ENCODE data around the gene CLK3. TPM values are rescaled to one million over a fixed set of nuclear protein-coding genes. Genes with fewer than 3 reads are reported as not detected.

The CLK3 gene
- total and polyA plus RNA-seq, 2 of the 13 experiments (the other 11 are each of a cell fraction or from before 2014, with no cell fraction given), result 41.5 to 82.0 TPM

- TF ChIP-seq HDAC1 (CRISPR knock-in tag; IDR thresholded peaks at IDR 0.05), result peak; percentile 98
- no peak for TF ChIP-seq ZMYM3 (CRISPR knock-in tag; IDR thresholded peaks at IDR 0.05)
- TF ChIP-seq ATRX (CRISPR knock-in tag; IDR thresholded peaks at IDR 0.05; ENCODE audit: borderline replicate concordance), result no peak
- TF ChIP-seq STAT5B (CRISPR knock-in tag; IDR thresholded peaks at IDR 0.05), result no peak
- no peak for TF ChIP-seq NFIB (CRISPR knock-in tag; IDR thresholded peaks at IDR 0.05; ENCODE audit: borderline replicate concordance)
- no peak for TF ChIP-seq HDAC6 (IDR thresholded peaks at IDR 0.05; ENCODE audit: low read depth, low read length)
- no peak for TF ChIP-seq CEBPZ (IDR thresholded peaks at IDR 0.05; ENCODE audit: low read length)
- TF ChIP-seq ZNF136 (CRISPR knock-in tag; IDR thresholded peaks at IDR 0.05; ENCODE audit: low read depth), result no peak
- peak; percentile 9 to 51; a peak in 2 of 4 replicates for TF ChIP-seq EP300 (IDR thresholded peaks at IDR 0.05; ENCODE audit: low read depth in 2 of 2, low read length in 2 of 2)
- no peak for TF ChIP-seq EP300 (CRISPR knock-in tag; IDR thresholded peaks at IDR 0.05; ENCODE audit: borderline replicate concordance)
- peak; percentile 75 for TF ChIP-seq RARA (CRISPR knock-in tag; IDR thresholded peaks at IDR 0.05)
- TF ChIP-seq ZNF280B (CRISPR knock-in tag; IDR thresholded peaks at IDR 0.05; ENCODE audit: borderline replicate concordance), result 0 out of 2 replicates have a peak, but pooled peaks have one; percentile 4
- no peak for TF ChIP-seq ZNF326 (CRISPR knock-in tag; IDR thresholded peaks at IDR 0.05; ENCODE audit: borderline replicate concordance)
- TF ChIP-seq IRF9 (CRISPR knock-in tag; IDR thresholded peaks at IDR 0.05; ENCODE audit: borderline replicate concordance), result peak; percentile 61; the same call in 1 of the 2 replicates
- no peak for TF ChIP-seq SNRNP70 (IDR thresholded peaks at IDR 0.05; ENCODE audit: low read depth, low read length)
- TF ChIP-seq HES4 (CRISPR knock-in tag; IDR thresholded peaks at IDR 0.05; ENCODE audit: borderline replicate concordance), result peak; percentile 97
- no peak; the same call in 1 of the 2 replicates for TF ChIP-seq E2F1 (CRISPR knock-in tag; IDR thresholded peaks at IDR 0.05)
- TF ChIP-seq CHD2 (IDR thresholded peaks at IDR 0.05; ENCODE audit: low read depth, low read length), result 0 out of 2 replicates have a peak, but pooled peaks have one; percentile 7
- peak; percentile 70 for TF ChIP-seq JUN (CRISPR knock-in tag; IDR thresholded peaks at IDR 0.05)
- TF ChIP-seq ZNF558 (CRISPR knock-in tag; IDR thresholded peaks at IDR 0.05; ENCODE audit: borderline replicate concordance), result peak; percentile 65; the same call in 1 of the 2 replicates
- TF ChIP-seq KMT2B (CRISPR knock-in tag; IDR thresholded peaks at IDR 0.05), result peak; percentile 7; the same call in 1 of the 2 replicates
- TF ChIP-seq ISX (CRISPR knock-in tag; conservative IDR thresholded peaks at IDR 0.05), result 0 out of 2 replicates have a peak, but pooled peaks have one; percentile 43
- no peak for TF ChIP-seq ISL2 (CRISPR knock-in tag; IDR thresholded peaks at IDR 0.05)
These were observed at the start of gene CLK3 (continued) for GRCh38 chr15:74615508-74616365.
